K562 (cell line): ENCODE data around the gene HOXA4.

Experiments used
- CHD2 ChIP-seq: IDR thresholded peaks from 2 replicates; pipeline ENCODE4 v1.6.1; 2011; ENCODE audit warnings: low read depth, low read length
- FOS ChIP-seq: IDR thresholded peaks from 3 replicates; pipeline ENCODE4 v1.6.1; 2011; ENCODE audit not compliant: insufficient read length; ENCODE audit errors: extremely low read depth
- MECOM ChIP-seq: fragments of 250-450 bp; sonication (Bioruptor Pico); IDR thresholded peaks from 2 replicates; pipeline ENCODE4 v1.8.0; 2022; ENCODE audit warnings: inconsistent platforms
- NCOA2 ChIP-seq, 2 experiments: fragments of 450-650 bp; IDR thresholded peaks; 2 replicates each; pipeline ENCODE4 v1.6.1; 2018; ENCODE audit warnings: mild to moderate bottlenecking in 2 of 2, moderate library complexity in 1 of 2; ENCODE audit not compliant: partially characterized antibody in 2 of 2
- SMC3 ChIP-seq: conservative IDR thresholded peaks from 2 replicates; pipeline ENCODE4 v1.6.1; 2011; ENCODE audit warnings: low read depth, low read length, improper control_type of control experiment; ENCODE audit not compliant: insufficient read depth
- TAL1 ChIP-seq: fragments of 450-650 bp; IDR thresholded peaks from 2 replicates; pipeline ENCODE4 v1.6.1; 2016; ENCODE audit warnings: mild to moderate bottlenecking
- ZC3H8 ChIP-seq: fragments of 450-650 bp; IDR thresholded peaks from 2 replicates; pipeline ENCODE4 v1.6.1; 2017
- ZKSCAN8 ChIP-seq: fragments of 200-800 bp; sonication (Bioruptor generic); IDR thresholded peaks from 2 replicates; pipeline ENCODE4 v1.6.1; 2016; ENCODE audit warnings: missing genetic modification characterization, missing compliant biosample characterization
- TF ChIP-seq, protein P1 (sequence below): fragments of 150-350 bp; IDR thresholded peaks from 2 replicates; pipeline ENCODE4 v1.6.1; 2014; ENCODE audit warnings: low read depth, mild to moderate bottlenecking, low read length, borderline replicate concordance
- TF ChIP-seq, protein P2 (sequence below): fragments of 250-450 bp; sonication (Bioruptor Pico); IDR thresholded peaks from 2 replicates; pipeline ENCODE4 v1.5.1; 2021; ENCODE audit warnings: mild to moderate bottlenecking
- TF ChIP-seq, protein P3 (sequence below): sonication (generic); formaldehyde crosslinking; IDR thresholded peaks from 2 replicates; pipeline ENCODE4 v1.8.0; 2023; ENCODE audit warnings: mild to moderate bottlenecking, missing genetic modification reagents
- TF ChIP-seq, protein P4 (sequence below): fragments of 250-450 bp; sonication (Bioruptor Pico); IDR thresholded peaks from 2 replicates; pipeline ENCODE4 v1.4.0; 2020

DNA sequence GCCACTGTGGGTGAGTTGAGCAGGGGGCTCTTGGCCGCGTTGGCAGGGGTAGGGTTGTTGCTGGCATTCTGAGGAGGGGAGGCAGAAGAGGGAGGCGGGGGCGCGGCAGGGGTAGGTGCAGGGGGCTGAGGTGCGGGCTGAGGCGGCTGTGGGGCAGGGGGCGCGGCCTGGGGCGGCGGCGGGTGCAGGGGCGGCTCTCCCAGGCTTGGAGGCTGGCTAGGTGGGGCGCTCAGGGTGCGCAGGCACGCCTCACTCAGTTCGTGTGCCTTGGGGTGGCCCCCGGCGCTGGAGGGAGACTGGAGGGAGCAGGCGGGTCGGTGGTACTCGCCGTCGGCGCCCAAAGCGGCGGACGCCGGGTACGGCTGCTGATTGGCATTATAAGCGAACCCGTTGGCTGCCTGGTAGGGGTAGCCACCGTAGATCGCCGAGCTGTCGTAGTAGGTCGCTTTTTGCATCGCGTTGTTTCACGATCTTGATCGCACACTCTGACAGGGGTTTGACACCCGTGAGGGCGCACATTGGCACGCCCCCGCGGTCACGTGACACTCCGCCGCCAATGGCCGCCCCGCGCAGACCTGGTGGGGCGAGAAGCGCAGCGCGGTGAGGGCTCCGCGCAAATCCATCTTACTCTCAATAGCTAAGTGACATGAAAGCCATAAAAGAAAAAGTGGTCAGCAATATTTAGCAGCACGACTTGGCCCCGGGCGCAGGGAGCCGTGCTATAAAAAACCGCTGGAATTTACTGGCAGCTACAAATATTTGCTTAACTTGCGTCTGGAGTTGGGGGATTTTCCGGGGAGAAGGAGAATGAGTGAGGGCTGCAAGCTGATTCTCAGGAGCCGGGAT lies 20.1 kb downstream of the HOXA4 start:
- TF ChIP-seq TAL1 (no peak), ZC3H8 (no peak), ZKSCAN8 (CRISPR knock-in tag) (no peak), CHD2 (no peak), NCOA2 (IDR thresholded peaks at IDR 0.05; ENCODE audit: partially characterized antibody in 2 of 2) (no peak), FOS (no peak), MECOM (CRISPR knock-in tag) (no peak), SMC3 (no peak)
- TF ChIP-seq, protein P1, sequence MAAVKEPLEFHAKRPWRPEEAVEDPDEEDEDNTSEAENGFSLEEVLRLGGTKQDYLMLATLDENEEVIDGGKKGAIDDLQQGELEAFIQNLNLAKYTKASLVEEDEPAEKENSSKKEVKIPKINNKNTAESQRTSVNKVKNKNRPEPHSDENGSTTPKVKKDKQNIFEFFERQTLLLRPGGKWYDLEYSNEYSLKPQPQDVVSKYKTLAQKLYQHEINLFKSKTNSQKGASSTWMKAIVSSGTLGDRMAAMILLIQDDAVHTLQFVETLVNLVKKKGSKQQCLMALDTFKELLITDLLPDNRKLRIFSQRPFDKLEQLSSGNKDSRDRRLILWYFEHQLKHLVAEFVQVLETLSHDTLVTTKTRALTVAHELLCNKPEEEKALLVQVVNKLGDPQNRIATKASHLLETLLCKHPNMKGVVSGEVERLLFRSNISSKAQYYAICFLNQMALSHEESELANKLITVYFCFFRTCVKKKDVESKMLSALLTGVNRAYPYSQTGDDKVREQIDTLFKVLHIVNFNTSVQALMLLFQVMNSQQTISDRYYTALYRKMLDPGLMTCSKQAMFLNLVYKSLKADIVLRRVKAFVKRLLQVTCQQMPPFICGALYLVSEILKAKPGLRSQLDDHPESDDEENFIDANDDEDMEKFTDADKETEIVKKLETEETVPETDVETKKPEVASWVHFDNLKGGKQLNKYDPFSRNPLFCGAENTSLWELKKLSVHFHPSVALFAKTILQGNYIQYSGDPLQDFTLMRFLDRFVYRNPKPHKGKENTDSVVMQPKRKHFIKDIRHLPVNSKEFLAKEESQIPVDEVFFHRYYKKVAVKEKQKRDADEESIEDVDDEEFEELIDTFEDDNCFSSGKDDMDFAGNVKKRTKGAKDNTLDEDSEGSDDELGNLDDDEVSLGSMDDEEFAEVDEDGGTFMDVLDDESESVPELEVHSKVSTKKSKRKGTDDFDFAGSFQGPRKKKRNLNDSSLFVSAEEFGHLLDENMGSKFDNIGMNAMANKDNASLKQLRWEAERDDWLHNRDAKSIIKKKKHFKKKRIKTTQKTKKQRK = no peak
- TF ChIP-seq, protein P2, sequence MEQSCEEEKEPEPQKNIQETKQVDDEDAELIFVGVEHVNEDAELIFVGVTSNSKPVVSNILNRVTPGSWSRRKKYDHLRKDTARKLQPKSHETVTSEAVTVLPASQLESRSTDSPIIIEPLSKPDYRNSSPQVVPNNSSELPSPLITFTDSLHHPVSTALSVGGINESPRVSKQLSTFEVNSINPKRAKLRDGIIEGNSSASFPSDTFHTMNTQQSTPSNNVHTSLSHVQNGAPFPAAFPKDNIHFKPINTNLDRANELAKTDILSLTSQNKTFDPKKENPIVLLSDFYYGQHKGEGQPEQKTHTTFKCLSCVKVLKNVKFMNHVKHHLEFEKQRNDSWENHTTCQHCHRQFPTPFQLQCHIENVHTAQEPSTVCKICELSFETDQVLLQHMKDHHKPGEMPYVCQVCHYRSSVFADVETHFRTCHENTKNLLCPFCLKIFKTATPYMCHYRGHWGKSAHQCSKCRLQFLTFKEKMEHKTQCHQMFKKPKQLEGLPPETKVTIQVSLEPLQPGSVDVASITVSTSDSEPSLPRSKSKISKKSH = no peak
- TF ChIP-seq, protein P3, sequence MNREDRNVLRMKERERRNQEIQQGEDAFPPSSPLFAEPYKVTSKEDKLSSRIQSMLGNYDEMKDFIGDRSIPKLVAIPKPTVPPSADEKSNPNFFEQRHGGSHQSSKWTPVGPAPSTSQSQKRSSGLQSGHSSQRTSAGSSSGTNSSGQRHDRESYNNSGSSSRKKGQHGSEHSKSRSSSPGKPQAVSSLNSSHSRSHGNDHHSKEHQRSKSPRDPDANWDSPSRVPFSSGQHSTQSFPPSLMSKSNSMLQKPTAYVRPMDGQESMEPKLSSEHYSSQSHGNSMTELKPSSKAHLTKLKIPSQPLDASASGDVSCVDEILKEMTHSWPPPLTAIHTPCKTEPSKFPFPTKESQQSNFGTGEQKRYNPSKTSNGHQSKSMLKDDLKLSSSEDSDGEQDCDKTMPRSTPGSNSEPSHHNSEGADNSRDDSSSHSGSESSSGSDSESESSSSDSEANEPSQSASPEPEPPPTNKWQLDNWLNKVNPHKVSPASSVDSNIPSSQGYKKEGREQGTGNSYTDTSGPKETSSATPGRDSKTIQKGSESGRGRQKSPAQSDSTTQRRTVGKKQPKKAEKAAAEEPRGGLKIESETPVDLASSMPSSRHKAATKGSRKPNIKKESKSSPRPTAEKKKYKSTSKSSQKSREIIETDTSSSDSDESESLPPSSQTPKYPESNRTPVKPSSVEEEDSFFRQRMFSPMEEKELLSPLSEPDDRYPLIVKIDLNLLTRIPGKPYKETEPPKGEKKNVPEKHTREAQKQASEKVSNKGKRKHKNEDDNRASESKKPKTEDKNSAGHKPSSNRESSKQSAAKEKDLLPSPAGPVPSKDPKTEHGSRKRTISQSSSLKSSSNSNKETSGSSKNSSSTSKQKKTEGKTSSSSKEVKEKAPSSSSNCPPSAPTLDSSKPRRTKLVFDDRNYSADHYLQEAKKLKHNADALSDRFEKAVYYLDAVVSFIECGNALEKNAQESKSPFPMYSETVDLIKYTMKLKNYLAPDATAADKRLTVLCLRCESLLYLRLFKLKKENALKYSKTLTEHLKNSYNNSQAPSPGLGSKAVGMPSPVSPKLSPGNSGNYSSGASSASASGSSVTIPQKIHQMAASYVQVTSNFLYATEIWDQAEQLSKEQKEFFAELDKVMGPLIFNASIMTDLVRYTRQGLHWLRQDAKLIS = no peak
- TF ChIP-seq, protein P4, sequence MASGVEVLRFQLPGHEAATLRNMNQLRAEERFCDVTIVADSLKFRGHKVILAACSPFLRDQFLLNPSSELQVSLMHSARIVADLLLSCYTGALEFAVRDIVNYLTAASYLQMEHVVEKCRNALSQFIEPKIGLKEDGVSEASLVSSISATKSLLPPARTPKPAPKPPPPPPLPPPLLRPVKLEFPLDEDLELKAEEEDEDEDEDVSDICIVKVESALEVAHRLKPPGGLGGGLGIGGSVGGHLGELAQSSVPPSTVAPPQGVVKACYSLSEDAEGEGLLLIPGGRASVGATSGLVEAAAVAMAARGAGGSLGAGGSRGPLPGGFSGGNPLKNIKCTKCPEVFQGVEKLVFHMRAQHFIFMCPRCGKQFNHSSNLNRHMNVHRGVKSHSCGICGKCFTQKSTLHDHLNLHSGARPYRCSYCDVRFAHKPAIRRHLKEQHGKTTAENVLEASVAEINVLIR (CRISPR knock-in tag) = no peak
